K562 (cell line): Measurements from ENCODE around the gene SLIRP. TPM values are rescaled to one million over a fixed set of nuclear protein-coding genes. Genes with fewer than 3 reads are reported as not detected.

Source experiments
- ATAC-seq: fragments of 200-7000 bp; cut with Tn5 transposase; 3 replicates; pipeline ENCODE4 v1.9.1; 2020; ENCODE audit warnings: moderate library complexity
- BruUV-seq: library from RNA; stranded (reverse); fragments of 400-500 nt; replicated peaks from 2 replicates; lab custom pipeline; 2021; lab: Mats Ljungman, UMichigan
- CTCF ChIA-PET: fragments of 300-600 bp; formaldehyde crosslinking; extraction: SDS; loops from one replicate; lab custom pipeline; 2021; ENCODE audit warnings: low intra/inter-chr PET ratio; lab: Yijun Ruan, JAX
- POLR2A ChIA-PET: fragments of 300-600, 350-650 bp; sonication (Branson Sonifier 250); formaldehyde crosslinking; extraction: SDS; loops from one replicate; lab custom pipeline; 2021; ENCODE audit warnings: antibody characterized with exemption, inconsistent platforms; lab: Yijun Ruan, JAX
- DNase-seq, 4 experiments: peaks; one replicate each; pipeline versions ENCODE4 v3.0.0 to v3.0.0-alpha.2; 2011 to 2018; ENCODE audit warnings: low spot score in 3 of 4, mixed read lengths in 3 of 4; ENCODE audit errors: extremely low read depth in 1 of 4
- FAIRE-seq: peaks from 2 replicates; lab custom pipeline; 2011; peaks lifted over from hg19 to GRCh38; lab: Jason Lieb, UNC
- H2AFZ ChIP-seq: 2 replicates; pipeline ENCODE4 v1.6.0; 2011; ENCODE audit warnings: low read depth, low read length, control low read depth, inconsistent platforms
- H3K27ac ChIP-seq: fragments of 200-600 bp; 3 replicates; pipeline ENCODE4 v1.8.0; 2011; ENCODE audit warnings: low read depth, mild to moderate bottlenecking, control low read depth, inconsistent platforms, low read length, moderate library complexity, mixed read lengths; ENCODE audit errors: extremely low read depth
- H3K27me3 ChIP-seq, 2 experiments: fragments of 300-600 bp in 1 of 2; 2 replicates in 1 of 2; 3 replicates in 1 of 2; pipeline versions ENCODE4 v1.6.0 to v1.8.0; 2011; ENCODE audit warnings: inconsistent platforms in 2 of 2, low read length in 2 of 2, mild to moderate bottlenecking in 1 of 2, mixed read lengths in 1 of 2, moderate library complexity in 1 of 2; ENCODE audit not compliant: control insufficient read depth in 2 of 2, insufficient read depth in 2 of 2
- H3K36me3 ChIP-seq: fragments of 300-600 bp; 3 replicates; pipeline ENCODE4 v1.8.0; 2011; ENCODE audit warnings: mild to moderate bottlenecking, low read length, inconsistent platforms; ENCODE audit not compliant: control insufficient read depth, insufficient read depth
- H3K4me1 ChIP-seq, 2 experiments: fragments of 200-600 bp in 1 of 2; replicated peaks in 1 of 2; 2 replicates in 1 of 2; 3 replicates in 1 of 2; pipeline versions ENCODE4 v1.5.1 to v1.8.0; 2011; ENCODE audit warnings: inconsistent platforms in 2 of 2, low read length in 2 of 2, mild to moderate bottlenecking in 1 of 2, mixed read lengths in 1 of 2, moderate library complexity in 1 of 2; ENCODE audit not compliant: control insufficient read depth in 2 of 2, insufficient read depth in 2 of 2
- H3K4me2 ChIP-seq: 2 replicates; pipeline ENCODE4 v1.6.1; 2011; ENCODE audit warnings: low read length, control low read depth, inconsistent platforms, mixed read lengths; ENCODE audit not compliant: insufficient read depth
- H3K4me3 ChIP-seq: fragments of 200-600 bp; sonication (generic), shearing (Covaris generic); 2 replicates; pipeline ENCODE4 v1.5.1; 2016; ENCODE audit warnings: control low read depth, inconsistent platforms
- H3K79me2 ChIP-seq: fragments of 200-600 bp; 3 replicates; pipeline ENCODE4 v1.8.0; 2011; ENCODE audit warnings: low read length, inconsistent platforms; ENCODE audit not compliant: control insufficient read depth, insufficient read depth
- H3K9ac ChIP-seq, 2 experiments: 2 replicates each; pipeline versions ENCODE4 v1.6.0 to v1.6.1; 2011; ENCODE audit warnings: low read depth in 2 of 2, low read length in 2 of 2, control low read depth in 1 of 2, inconsistent platforms in 1 of 2, mild to moderate bottlenecking in 1 of 2, mixed read lengths in 1 of 2; ENCODE audit not compliant: insufficient read depth in 1 of 2
- H3K9me1 ChIP-seq: one replicate; pipeline ENCODE4 v1.6.0; 2011; ENCODE audit warnings: inconsistent platforms, mild to moderate bottlenecking, low read length, moderate library complexity; ENCODE audit not compliant: control insufficient read depth, insufficient read depth
- H3K9me3 ChIP-seq: replicated peaks from 2 replicates; pipeline ENCODE4 v1.5.1; 2011; ENCODE audit warnings: low read depth, low read length, inconsistent platforms; ENCODE audit not compliant: control insufficient read depth, insufficient read depth
- H4K20me1 ChIP-seq: replicated peaks from 2 replicates; pipeline ENCODE4 v1.6.1; 2011; ENCODE audit warnings: low read length, inconsistent platforms, mixed read lengths; ENCODE audit not compliant: control insufficient read depth, insufficient read depth
- ADNP ChIP-seq: fragments of 200-800 bp; sonication (Bioruptor generic); IDR thresholded peaks from 2 replicates; pipeline ENCODE4 v1.6.1; 2016; ENCODE audit warnings: missing genetic modification characterization, missing compliant biosample characterization
- CHD4 ChIP-seq: fragments of 200-600 bp; sonication (generic); IDR thresholded peaks from 3 replicates; pipeline ENCODE4 v1.6.1; 2012; ENCODE audit warnings: low read depth, mild to moderate bottlenecking, mixed read lengths, low read length, inconsistent platforms; ENCODE audit not compliant: insufficient read depth, insufficient replicate concordance, poor library complexity, severe bottlenecking
- HOMEZ ChIP-seq: fragments of 250-450 bp; sonication (Bioruptor Pico); IDR thresholded peaks from 2 replicates; pipeline ENCODE4 v1.4.0; 2020; ENCODE audit warnings: mild to moderate bottlenecking, moderate library complexity
- KDM4B ChIP-seq, 2 experiments: fragments of 450-650 bp in 1 of 2; sonication (generic) in 1 of 2; IDR thresholded peaks; 2 replicates each; pipeline ENCODE4 v1.6.1; 2016 to 2017; ENCODE audit warnings: borderline replicate concordance in 2 of 2, antibody characterized with exemption in 1 of 2, low read depth in 1 of 2, mild to moderate bottlenecking in 1 of 2
- MTF1 ChIP-seq: fragments of 250-450 bp; sonication (Bioruptor Pico); IDR thresholded peaks from 2 replicates; pipeline ENCODE4 v1.9.0; 2021; ENCODE audit warnings: moderate library complexity, mild to moderate bottlenecking, inconsistent platforms, borderline replicate concordance
- NFRKB ChIP-seq: fragments of 450-650 bp; IDR thresholded peaks from 2 replicates; pipeline ENCODE4 v1.6.1; 2016; ENCODE audit warnings: low read depth
- POLR2A ChIP-seq: fragments of 450-650 bp; conservative IDR thresholded peaks from 2 replicates; pipeline ENCODE4 v1.6.1; 2016
- POLR2AphosphoS2 ChIP-seq: IDR thresholded peaks from 2 replicates; pipeline ENCODE4 v1.6.1; 2012; ENCODE audit warnings: low read length, improper control_type of control experiment
- POLR2AphosphoS5 ChIP-seq: IDR thresholded peaks from 2 replicates; pipeline ENCODE4 v1.6.1; 2011; ENCODE audit warnings: mild to moderate bottlenecking, low read depth, low read length, moderate library complexity; ENCODE audit not compliant: control insufficient read depth, insufficient read depth
- SMARCA5 ChIP-seq: fragments of 450-650 bp; IDR thresholded peaks from 2 replicates; pipeline ENCODE4 v1.6.1; 2016
- TBL1XR1 ChIP-seq, 2 experiments: IDR thresholded peaks; 2 replicates each; pipeline ENCODE4 v1.6.1; 2012; ENCODE audit warnings: improper control_type of control experiment in 2 of 2, low read length in 2 of 2, mild to moderate bottlenecking in 1 of 2
- ZNF124 ChIP-seq: sonication (generic); formaldehyde crosslinking; IDR thresholded peaks from 2 replicates; pipeline ENCODE4 v1.8.1; 2022; ENCODE audit warnings: missing genetic modification reagents
- ZNF24 ChIP-seq: fragments of 450-650 bp; IDR thresholded peaks from 2 replicates; pipeline ENCODE4 v1.6.1; 2016
- ZNF347 ChIP-seq: fragments of 450-650 bp; formaldehyde crosslinking; IDR thresholded peaks from 2 replicates; pipeline ENCODE4 v1.4.0; 2020; ENCODE audit warnings: low read depth, mild to moderate bottlenecking, moderate library complexity
- ZNF589 ChIP-seq: fragments of 200-800 bp; sonication (Bioruptor generic); IDR thresholded peaks from 2 replicates; pipeline ENCODE4 v1.6.1; 2016; ENCODE audit warnings: low read depth, missing genetic modification characterization, missing compliant biosample characterization
- WGBS: fragments of 100-300 bp; shearing (Covaris generic); methylation state at CpG from one replicate; pipeline ENCODE4 v1.1.6; 2016; ENCODE audit warnings: low coverage, mixed read lengths; ENCODE audit not compliant: insufficient coverage; ENCODE audit errors: missing lambda C conversion rate; 5-methylcytosine and 5-hydroxymethylcytosine counted together
- in situ Hi-C: fragments of 300-500 bp; cut with MboI; formaldehyde crosslinking; loops from 4 replicates; pipeline ENCODE4 v1.15.0; 2018; ENCODE audit warnings: inconsistent platforms, mixed read lengths
- intact Hi-C: fragments of 100-400 bp; cut with micrococcal nuclease; formaldehyde crosslinking; loops from 2 replicates; pipeline ENCODE4 v1.14.2; 2022
- polyA plus RNA-seq, 8 experiments: library from polyadenylated mRNA; depleted of rRNA in 4 of 8; stranded (reverse) in 5 of 8; unstranded in 3 of 8; fragments of >200 nt; fragmentation: Nextera tagmentation in 2 of 8; fragmentation: Illumina TruSeq in 1 of 8; extraction: Ambion mirVana in 2 of 8; extraction: Trizol in 1 of 8; gene quantifications; 2 replicates each; pipeline versions ENCODE4 v1.2.1 to v1.2.3, GENCODE V29; 2011 to 2014; ENCODE audit warnings: inconsistent platforms in 1 of 8, missing spikeins in 1 of 8
- total RNA-seq, 7 experiments: library from RNA; depleted of rRNA in 6 of 7; stranded (reverse); fragments of >200 nt in 6 of 7; fragmentation: Illumina TruSeq in 2 of 7; extraction: Trizol in 2 of 7; gene quantifications; 2 replicates each; pipeline versions ENCODE4 v1.2.1 to v1.2.3, GENCODE V29; 2011 to 2021; ENCODE audit warnings: low replicate concordance in 1 of 7
- TF ChIP-seq, protein P1 (sequence below): fragments of 250-450 bp; sonication (Bioruptor Pico); IDR thresholded peaks from 2 replicates; pipeline ENCODE4 v1.4.0; 2020; ENCODE audit warnings: mild to moderate bottlenecking
- TF ChIP-seq, protein P2 (sequence below), 2 experiments: fragments of 450-650 bp; conservative IDR thresholded peaks; 2 replicates each; pipeline ENCODE4 v1.6.1; 2017; ENCODE audit warnings: mild to moderate bottlenecking in 2 of 2, moderate library complexity in 2 of 2

The SLIRP gene
- total and polyA plus RNA-seq, 9 of the 15 experiments (the other 6 are each of a cell fraction or from before 2014, with no cell fraction given), result 251 to 1,905 (median 491) TPM

DNA sequence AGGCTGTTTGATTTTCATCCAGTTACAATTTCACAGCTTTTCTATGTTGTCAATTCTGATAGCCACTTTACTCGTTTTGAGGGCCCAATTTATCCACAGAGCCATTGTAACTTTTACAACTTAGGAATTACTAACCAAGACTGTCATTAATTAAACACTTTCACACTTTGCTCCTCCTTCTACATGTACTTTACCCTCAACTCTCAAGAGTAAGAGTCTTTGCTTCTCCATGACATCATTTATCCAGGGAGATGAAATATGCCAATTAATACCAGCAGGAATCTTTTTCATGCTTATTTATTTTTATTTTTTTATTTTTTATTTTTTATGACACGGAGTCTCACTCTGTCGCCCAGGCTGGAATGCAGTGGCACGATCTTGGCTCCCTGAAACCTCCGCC, 13.5 kb downstream of the SLIRP start (continued):
- TF ChIP-seq ZNF24 (no peak), ZNF347 (no peak), CHD4 (no peak), NFRKB (no peak)
- TF ChIP-seq, protein P1, sequence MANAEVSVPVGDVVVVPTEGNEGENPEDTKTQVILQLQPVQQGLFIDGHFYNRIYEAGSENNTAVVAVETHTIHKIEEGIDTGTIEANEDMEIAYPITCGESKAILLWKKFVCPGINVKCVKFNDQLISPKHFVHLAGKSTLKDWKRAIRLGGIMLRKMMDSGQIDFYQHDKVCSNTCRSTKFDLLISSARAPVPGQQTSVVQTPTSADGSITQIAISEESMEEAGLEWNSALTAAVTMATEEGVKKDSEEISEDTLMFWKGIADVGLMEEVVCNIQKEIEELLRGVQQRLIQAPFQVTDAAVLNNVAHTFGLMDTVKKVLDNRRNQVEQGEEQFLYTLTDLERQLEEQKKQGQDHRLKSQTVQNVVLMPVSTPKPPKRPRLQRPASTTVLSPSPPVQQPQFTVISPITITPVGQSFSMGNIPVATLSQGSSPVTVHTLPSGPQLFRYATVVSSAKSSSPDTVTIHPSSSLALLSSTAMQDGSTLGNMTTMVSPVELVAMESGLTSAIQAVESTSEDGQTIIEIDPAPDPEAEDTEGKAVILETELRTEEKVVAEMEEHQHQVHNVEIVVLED (CRISPR knock-in tag), result no peak

DNA sequence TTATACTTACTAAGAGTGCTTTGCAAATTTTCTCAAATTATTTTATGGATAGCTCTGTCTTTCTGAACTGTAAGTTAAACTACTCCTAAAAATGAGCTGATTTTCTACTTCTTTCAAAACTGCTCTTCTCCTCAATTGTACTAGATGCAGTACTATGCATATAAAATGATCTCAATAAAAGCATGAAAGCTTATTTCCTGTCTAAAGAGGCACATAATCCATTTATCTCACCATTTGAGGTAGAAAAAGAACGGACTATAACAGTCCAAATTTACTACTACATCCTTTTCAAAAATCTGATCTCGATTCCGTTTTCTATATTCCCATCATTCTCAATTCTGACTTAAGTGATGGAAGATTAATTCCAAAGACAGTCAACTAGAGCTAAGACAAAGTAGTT, 14.4 kb downstream of the SLIRP start:
- intact Hi-C loops (no loop called here), in situ Hi-C loops (no loop called here)
- Histone ChIP-seq H3K9me3 (no peaks in the 10 kb centered on the region), H3K9me1 (no peaks in the 10 kb centered on the region), H3K9ac (no peak overlapping the region), H2AFZ (no peak overlapping the region), H3K4me3 (no peak overlapping the region), H3K4me2 (no peak overlapping the region), H3K27ac (no peak overlapping the region), H3K36me3 (peaks cover 92% of the 10 kb centered on the region), H3K4me1 (no peaks in the 10 kb centered on the region), H3K79me2 (no peaks in the 10 kb centered on the region), H3K27me3 (no peaks in the 10 kb centered on the region), H4K20me1 (no peaks in the 10 kb centered on the region)
- no peak for FAIRE-seq
- DNase-seq, result no peak
- ChIA-PET POLR2A (interaction anchor here (1.3 kb wide), 1 partner anchor 19 kb away, joined by 3 read pairs; no protein-coding TSS in a partner anchor), CTCF (no interaction called here)
- BruUV-seq, result no TSS peak
- ATAC-seq, result no peak
- WGBS, result 90% methylated on average over 3 of the region's 3 CpGs
- no peak for TF ChIP-seq POLR2A
- TF ChIP-seq ZNF589, result no peak
- no peak for TF ChIP-seq SMARCA5
- no peak for TF ChIP-seq HOMEZ (CRISPR knock-in tag)
- no peak for TF ChIP-seq MTF1
- no peak for TF ChIP-seq KDM4B (IDR thresholded peaks at IDR 0.05; ENCODE audit: borderline replicate concordance in 2 of 2, low read depth in 1 of 2)
- no peak for TF ChIP-seq POLR2AphosphoS5
- TF ChIP-seq, protein P2, sequence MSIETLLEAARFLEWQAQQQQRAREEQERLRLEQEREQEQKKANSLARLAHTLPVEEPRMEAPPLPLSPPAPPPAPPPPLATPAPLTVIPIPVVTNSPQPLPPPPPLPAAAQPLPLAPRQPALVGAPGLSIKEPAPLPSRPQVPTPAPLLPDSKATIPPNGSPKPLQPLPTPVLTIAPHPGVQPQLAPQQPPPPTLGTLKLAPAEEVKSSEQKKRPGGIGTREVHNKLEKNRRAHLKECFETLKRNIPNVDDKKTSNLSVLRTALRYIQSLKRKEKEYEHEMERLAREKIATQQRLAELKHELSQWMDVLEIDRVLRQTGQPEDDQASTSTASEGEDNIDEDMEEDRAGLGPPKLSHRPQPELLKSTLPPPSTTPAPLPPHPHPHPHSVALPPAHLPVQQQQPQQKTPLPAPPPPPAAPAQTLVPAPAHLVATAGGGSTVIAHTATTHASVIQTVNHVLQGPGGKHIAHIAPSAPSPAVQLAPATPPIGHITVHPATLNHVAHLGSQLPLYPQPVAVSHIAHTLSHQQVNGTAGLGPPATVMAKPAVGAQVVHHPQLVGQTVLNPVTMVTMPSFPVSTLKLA (conservative IDR thresholded peaks at IDR 0.05), result no peak
- TF ChIP-seq TBL1XR1 (IDR thresholded peaks at IDR 0.05; ENCODE audit: low read length in 2 of 2), result no peak
- TF ChIP-seq ZNF124 (CRISPR knock-in tag), result no peak
- TF ChIP-seq POLR2AphosphoS2, result no peak
- no peak for TF ChIP-seq ADNP (tag)
